Adrenal gland (tissue), 12 donors: ENCODE data around the gene DLGAP1. TPM values are rescaled to one million over a fixed set of nuclear protein-coding genes. Genes with fewer than 3 reads are reported as not detected.

Source experiments
- DNase-seq, 7 donors: peaks; one replicate each; pipeline ENCODE4 v3.0.0-alpha.2; 2019 to 2020
- H3K27ac ChIP-seq, 5 donors: fragments of 200-600 bp; sonication (generic) in 4 of 5; 1 replicate in 3 of 5; 2 replicates in 2 of 5; pipeline versions ENCODE4 v1.5.1 to v1.8.0; 2016 to 2020; ENCODE audit warnings: mild to moderate bottlenecking in 1 of 5
- H3K27me3 ChIP-seq: fragments of 200-600 bp; 2 replicates; pipeline ENCODE4 v1.8.0; 2021
- H3K36me3 ChIP-seq, 2 donors: fragments of 200-600 bp; replicated peaks in 1 of 2; 1 replicate in 1 of 2; 2 replicates in 1 of 2; pipeline versions ENCODE4 v1.5.1 to v1.8.0; 2018 to 2022
- H3K4me1 ChIP-seq, 2 donors: fragments of 200-600 bp; replicated peaks in 1 of 2; 1 replicate in 1 of 2; 2 replicates in 1 of 2; pipeline versions ENCODE4 v1.5.1 to v1.8.0; 2018 to 2021
- H3K4me3 ChIP-seq, 4 donors: fragments of 200-600 bp; sonication (generic) in 3 of 4; one replicate each; pipeline ENCODE4 v1.5.1; 2016 to 2018
- H3K9me3 ChIP-seq, 3 donors: fragments of 200-600 bp; sonication (generic) in 1 of 3; replicated peaks in 1 of 3; 1 replicate in 2 of 3; 2 replicates in 1 of 3; pipeline versions ENCODE4 v1.5.1 to v1.8.0; 2016 to 2021
- CTCF ChIP-seq, 6 experiments: fragments of 450-650 bp in 4 of 6; fragments of 200-600 bp in 2 of 6; sonication (generic) in 1 of 6; IDR thresholded peaks; 1 replicate in 5 of 6; 2 replicates in 1 of 6; pipeline versions ENCODE4 v1.5.1 to v1.8.0; 2016 to 2021; ENCODE audit warnings: antibody characterized with exemption in 6 of 6, mild to moderate bottlenecking in 2 of 6, moderate library complexity in 1 of 6
- POLR2A ChIP-seq, 2 donors: fragments of 450-650 bp; IDR thresholded peaks; one replicate each; pipeline ENCODE4 v1.6.1; 2017; ENCODE audit warnings: antibody characterized with exemption in 2 of 2, mild to moderate bottlenecking in 2 of 2, moderate library complexity in 1 of 2
- WGBS, 4 donors: extraction: QIAGEN DNeasy Blood & Tissue Kit in 2 of 4; methylation state at CpG; one replicate each; pipeline versions ENCODE4 v1.1.5 to v1.1.7; 2013 to 2017; 5-methylcytosine and 5-hydroxymethylcytosine counted together
- intact Hi-C, 2 donors: fragments of 100-400 bp; cut with DNase I; formaldehyde crosslinking; loops; one replicate each; pipeline versions ENCODE4 v1.14.1 to v1.15.0; 2022 to 2023
- polyA plus RNA-seq, 3 donors: library from polyadenylated mRNA; stranded (reverse); fragments of 200-250 nt in 2 of 3; fragments of 350-450 nt in 1 of 3; fragmentation: Illumina TruSeq in 1 of 3; extraction: RNeasy Lipid Tissue Mini Kit (QIAGEN cat#74804) in 1 of 3; gene quantifications; one replicate each; pipeline ENCODE4 v1.2.3, GENCODE V29; 2013 to 2014
- total RNA-seq, 9 donors: library from RNA; depleted of rRNA in 4 of 9; stranded (reverse); fragments of >200 nt in 4 of 9; fragments of 120-200 nt in 1 of 9; fragmentation: NEBNext Ultra II Directional in 1 of 9; extraction: Animal tissue kit (Norgen Biotek cat#: 25700) in 1 of 9; gene quantifications; one replicate each; pipeline versions ENCODE4 v1.1.0 to v1.2.4, GENCODE V29; 2013 to 2023
- donor health status: healthy with polysubstance abuse.
- donor health status: Bipolar disorder and iron deficiency.
- donor health status: DM: yes; HTN: yes; CAD: no.
- donor health status: DM: no; HTN: no; CAD: no.
- donor health status: DM: no; HTN: no; CAD: no.
- donor health status: DM: yes; HTN: yes; CAD: no.

DLGAP1 gene
- total and polyA plus RNA-seq, 12 donors = 1.7 to 30.9 (median 12.9) TPM

- WGBS, 4 donors = 79 to 85% (median 82%) methylated on average over 9 of the region's 9 CpGs
- Histone ChIP-seq H3K27me3 (no peaks in the 10 kb centered on the region), H3K36me3 (no peaks in the 10 kb centered on the region), H3K27ac (no peak overlapping the region), H3K4me1 (peaks cover 0 to 6% of the 10 kb centered on the region in 2 donors), H3K9me3 (no peaks in the 10 kb centered on the region), H3K4me3 (no peak overlapping the region)
- intact Hi-C loops = no loop called here
- DNase-seq = peak in 1 of 7 donors; percentile 40
- TF ChIP-seq POLR2A (IDR thresholded peaks at IDR 0.05) = no peak
- no peak for TF ChIP-seq CTCF (IDR thresholded peaks at IDR 0.05)
These were observed 969.7 kb downstream of the DLGAP1 start for GRCh38 chr18:3485153-3486149.

GRCh38 chr18:3482258-3482657 is 972.8 kb downstream of the DLGAP1 start:
- Histone ChIP-seq H3K4me3 (no peak overlapping the region), H3K9me3 (no peaks in the 10 kb centered on the region), H3K27ac (no peak overlapping the region), H3K4me1 (peaks cover 0 to 6% of the 10 kb centered on the region in 2 donors), H3K36me3 (no peaks in the 10 kb centered on the region), H3K27me3 (no peaks in the 10 kb centered on the region)
- TF ChIP-seq POLR2A (IDR thresholded peaks at IDR 0.05) (no peak), CTCF (IDR thresholded peaks at IDR 0.05) (no peak)
- WGBS, 4 donors = 86 to 92% (median 89%) methylated on average over 3 of the region's 3 CpGs
- intact Hi-C loops = no loop called here
- DNase-seq = no peak

- Histone ChIP-seq H3K27me3 (no peaks in the 10 kb centered on the region), H3K4me1 (peaks cover 0 to 6% of the 10 kb centered on the region in 2 donors), H3K36me3 (no peaks in the 10 kb centered on the region), H3K27ac (no peak overlapping the region), H3K9me3 (no peaks in the 10 kb centered on the region), H3K4me3 (no peak overlapping the region)
- DNase-seq = peak in 1 of 7 donors; percentile 17
- TF ChIP-seq POLR2A (IDR thresholded peaks at IDR 0.05) = no peak
- TF ChIP-seq CTCF (IDR thresholded peaks at IDR 0.05) = peak; percentile 13 to 45 (median 34)
- 48 to 69% (median 65%) methylated on average over 5 of the region's 5 CpGs for WGBS, 4 donors
- intact Hi-C loops = no loop called here
These were observed 973.4 kb downstream of the DLGAP1 start for GRCh38 chr18:3481696-3482210.

GRCh38 chr18:3480827-3481573 is 974.1 kb downstream of the DLGAP1 start:
- Histone ChIP-seq H3K9me3 (no peaks in the 10 kb centered on the region), H3K27ac (no peak overlapping the region), H3K27me3 (no peaks in the 10 kb centered on the region), H3K4me1 (peaks cover 0 to 6% of the 10 kb centered on the region in 2 donors), H3K36me3 (no peaks in the 10 kb centered on the region), H3K4me3 (no peak overlapping the region)
- peak in 1 of 7 donors; percentile 11 for DNase-seq
- intact Hi-C loops = no loop called here
- 57 to 73% (median 71%) methylated on average over 5 of the region's 5 CpGs for WGBS, 4 donors
- no peak for TF ChIP-seq CTCF (IDR thresholded peaks at IDR 0.05)
- no peak for TF ChIP-seq POLR2A (IDR thresholded peaks at IDR 0.05)
